ENCODE measurements around the gene SRGAP2C.
"Not testable (repeated sequence)": the region's sequence is repeated elsewhere in the genome, so short reads cannot be mapped to it uniquely, and the experiment has no call there.

DNA sequence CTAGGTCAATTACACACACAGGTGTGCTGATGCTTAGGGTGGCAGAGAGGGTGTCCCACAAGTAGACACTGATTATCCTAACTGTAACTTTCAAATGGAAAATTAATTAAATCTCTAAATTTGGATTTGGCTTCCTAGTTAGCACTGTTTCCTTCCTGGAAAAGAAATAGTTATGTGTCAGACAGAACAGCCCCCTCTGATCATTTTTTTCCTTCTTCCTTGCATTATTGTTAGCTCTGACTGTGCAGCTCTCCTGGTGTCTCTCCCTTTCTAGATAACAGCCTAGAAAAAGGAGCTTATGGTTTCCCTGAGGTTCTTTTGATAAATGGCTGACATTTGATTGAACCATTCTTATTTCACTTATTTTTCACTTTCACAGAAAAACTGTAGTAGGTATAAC, 32.0 kb upstream of the SRGAP2C start:
- TF ChIP-seq, protein P1, sequence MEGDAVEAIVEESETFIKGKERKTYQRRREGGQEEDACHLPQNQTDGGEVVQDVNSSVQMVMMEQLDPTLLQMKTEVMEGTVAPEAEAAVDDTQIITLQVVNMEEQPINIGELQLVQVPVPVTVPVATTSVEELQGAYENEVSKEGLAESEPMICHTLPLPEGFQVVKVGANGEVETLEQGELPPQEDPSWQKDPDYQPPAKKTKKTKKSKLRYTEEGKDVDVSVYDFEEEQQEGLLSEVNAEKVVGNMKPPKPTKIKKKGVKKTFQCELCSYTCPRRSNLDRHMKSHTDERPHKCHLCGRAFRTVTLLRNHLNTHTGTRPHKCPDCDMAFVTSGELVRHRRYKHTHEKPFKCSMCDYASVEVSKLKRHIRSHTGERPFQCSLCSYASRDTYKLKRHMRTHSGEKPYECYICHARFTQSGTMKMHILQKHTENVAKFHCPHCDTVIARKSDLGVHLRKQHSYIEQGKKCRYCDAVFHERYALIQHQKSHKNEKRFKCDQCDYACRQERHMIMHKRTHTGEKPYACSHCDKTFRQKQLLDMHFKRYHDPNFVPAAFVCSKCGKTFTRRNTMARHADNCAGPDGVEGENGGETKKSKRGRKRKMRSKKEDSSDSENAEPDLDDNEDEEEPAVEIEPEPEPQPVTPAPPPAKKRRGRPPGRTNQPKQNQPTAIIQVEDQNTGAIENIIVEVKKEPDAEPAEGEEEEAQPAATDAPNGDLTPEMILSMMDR (IDR thresholded peaks at IDR 0.05): not testable (repeated sequence)
- not testable (repeated sequence) for TF ChIP-seq POLR2AphosphoS5 (IDR thresholded peaks at IDR 0.05; ENCODE audit: insufficient read depth in 1 of 2, low read depth in 1 of 2)

Measured in vagina (tissue), 2 donors.